DOHH2 (cell line): ENCODE data around the gene NANOS1.

Experiments
- H3F3A ChIP-seq: fragments of 200-600 bp; sonication (generic), shearing (Covaris generic); 2 replicates; pipeline ENCODE4 v1.6.0; 2016; ENCODE audit warnings: antibody characterized with exemption, mild to moderate bottlenecking; ENCODE audit not compliant: control insufficient read depth, insufficient read depth
- H3K27ac ChIP-seq: fragments of 200-600 bp; sonication (generic); 2 replicates; pipeline ENCODE4 v1.5.1; 2014; ENCODE audit warnings: low read depth, mild to moderate bottlenecking, low read length, moderate library complexity
- H3K27me3 ChIP-seq: fragments of 200-600 bp; sonication (generic); 2 replicates; pipeline ENCODE4 v1.6.1; 2014; ENCODE audit warnings: mild to moderate bottlenecking, low read length, mixed read lengths; ENCODE audit not compliant: control insufficient read depth
- H3K36me3 ChIP-seq: fragments of 200-600 bp; sonication (generic); 2 replicates; pipeline ENCODE4 v1.6.1; 2014; ENCODE audit warnings: mild to moderate bottlenecking, low read length, moderate library complexity, mixed read lengths; ENCODE audit not compliant: control insufficient read depth
- H3K4me1 ChIP-seq: fragments of 200-600 bp; sonication (generic); 2 replicates; pipeline ENCODE4 v1.6.1; 2014; ENCODE audit warnings: mild to moderate bottlenecking, low read length, mixed read lengths; ENCODE audit not compliant: control insufficient read depth
- H3K4me2 ChIP-seq: fragments of 200-600 bp; sonication (generic); 2 replicates; pipeline ENCODE4 v1.6.0; 2014; ENCODE audit warnings: mild to moderate bottlenecking, low read length, moderate library complexity
- H3K4me3 ChIP-seq: fragments of 200-600 bp; sonication (generic); 2 replicates; pipeline ENCODE4 v1.5.1; 2014; ENCODE audit warnings: mild to moderate bottlenecking, low read length, mixed read lengths
- H3K79me2 ChIP-seq: fragments of 200-600 bp; sonication (generic); 2 replicates; pipeline ENCODE4 v1.6.1; 2014; ENCODE audit warnings: mild to moderate bottlenecking, low read length, mixed read lengths; ENCODE audit not compliant: control insufficient read depth
- H3K9me2 ChIP-seq: fragments of 200-600 bp; sonication (generic); replicated peaks from 2 replicates; pipeline ENCODE4 v1.6.1; 2014; ENCODE audit warnings: mild to moderate bottlenecking, low read length, mixed read lengths; ENCODE audit not compliant: control insufficient read depth
- H3K9me3 ChIP-seq: fragments of 200-600 bp; sonication (generic); 2 replicates; pipeline ENCODE4 v1.6.1; 2014; ENCODE audit warnings: antibody characterized with exemption, low read length, mixed read lengths; ENCODE audit not compliant: control insufficient read depth, insufficient read depth
- H4K20me1 ChIP-seq: fragments of 200-600 bp; sonication (generic); 2 replicates; pipeline ENCODE4 v1.6.0; 2014; ENCODE audit warnings: low read depth, mild to moderate bottlenecking, antibody characterized with exemption, low read length, moderate library complexity; ENCODE audit not compliant: control insufficient read depth, insufficient read depth
- CTCF ChIP-seq: fragments of 200-600 bp; sonication (generic); IDR thresholded peaks from one replicate; pipeline ENCODE4 v1.5.1; 2014; ENCODE audit warnings: antibody characterized with exemption, mild to moderate bottlenecking, low read depth, low read length; ENCODE audit not compliant: poor library complexity, severe bottlenecking
- EZH2phosphoT487 ChIP-seq: fragments of 200-600 bp; sonication (generic); IDR thresholded peaks from 2 replicates; pipeline ENCODE4 v1.6.1; 2017; ENCODE audit warnings: borderline replicate concordance, mild to moderate bottlenecking, antibody characterized with exemption, low read length, moderate library complexity, mixed read lengths

Gene NANOS1

GRCh38 chr10:119041326-119041725, 11.8 kb downstream of the NANOS1 start:
- Histone ChIP-seq H3K4me2 (no peak overlapping the region), H3K27ac (no peak overlapping the region), H4K20me1 (peaks cover 26% of the 10 kb centered on the region; the same call in 1 of the 2 replicates), H3K9me2 (no peaks in the 10 kb centered on the region), H3K9me3 (no peaks in the 10 kb centered on the region), H3F3A (peaks cover 34% of the 10 kb centered on the region), H3K4me3 (no peak overlapping the region), H3K79me2 (peaks cover 92% of the 10 kb centered on the region), H3K27me3 (no peaks in the 10 kb centered on the region), H3K36me3 (peaks cover 97% of the 10 kb centered on the region), H3K4me1 (peaks cover 8% of the 10 kb centered on the region; the same call in 1 of the 2 replicates)
- TF ChIP-seq CTCF (no peak), EZH2phosphoT487 (no peak)

GRCh38 chr10:119042169-119042568, 12.7 kb downstream of the NANOS1 start:
- Histone ChIP-seq H3K79me2 (peaks cover 97% of the 10 kb centered on the region), H3K4me2 (no peak overlapping the region), H4K20me1 (peaks cover 26% of the 10 kb centered on the region; the same call in 1 of the 2 replicates), H3K36me3 (peaks cover 98% of the 10 kb centered on the region), H3K9me2 (no peaks in the 10 kb centered on the region), H3F3A (peaks cover 25% of the 10 kb centered on the region), H3K4me3 (no peak overlapping the region), H3K27ac (no peak overlapping the region), H3K4me1 (peaks cover 11% of the 10 kb centered on the region), H3K27me3 (no peaks in the 10 kb centered on the region), H3K9me3 (no peaks in the 10 kb centered on the region)
- TF ChIP-seq EZH2phosphoT487 = no peak
- TF ChIP-seq CTCF = no peak

GRCh38 chr10:119045561-119045960, 16.0 kb downstream of the NANOS1 start:
- Histone ChIP-seq H3K27ac (no peak overlapping the region), H3K4me2 (no peak overlapping the region), H3K4me3 (no peak overlapping the region), H3K9me3 (no peaks in the 10 kb centered on the region), H3K27me3 (no peaks in the 10 kb centered on the region), H3K79me2 (peaks cover 100% of the 10 kb centered on the region), H3K36me3 (peaks cover 99% of the 10 kb centered on the region), H4K20me1 (peaks cover 33% of the 10 kb centered on the region), H3K9me2 (no peaks in the 10 kb centered on the region), H3K4me1 (peaks cover 45% of the 10 kb centered on the region), H3F3A (peaks cover 22% of the 10 kb centered on the region)
- no peak for TF ChIP-seq CTCF
- no peak for TF ChIP-seq EZH2phosphoT487

- H3K27ac ChIP-seq = peak overlapping the region; percentile 80
- no peak for TF ChIP-seq EZH2phosphoT487
- no peak for TF ChIP-seq CTCF
- H3K4me3 ChIP-seq = peak overlapping the region; percentile 61
- peaks cover 98% of the 10 kb centered on the region for H3K79me2 ChIP-seq
- peaks cover 69% of the 10 kb centered on the region for H3K4me1 ChIP-seq
- peaks cover 99% of the 10 kb centered on the region for H3K36me3 ChIP-seq
- H3F3A ChIP-seq = peaks cover 39% of the 10 kb centered on the region
- H4K20me1 ChIP-seq = peaks cover 33% of the 10 kb centered on the region
- peak overlapping the region; percentile 59 for H3K4me2 ChIP-seq
- no peaks in the 10 kb centered on the region for H3K9me3 ChIP-seq
- no peaks in the 10 kb centered on the region for H3K27me3 ChIP-seq
- H3K9me2 ChIP-seq = no peaks in the 10 kb centered on the region
These were observed 19.8 kb downstream of the NANOS1 start for GRCh38 chr10:119049361-119049760.
